ENCODE results near the gene KIAA1958.

The KIAA1958 gene

DNA sequence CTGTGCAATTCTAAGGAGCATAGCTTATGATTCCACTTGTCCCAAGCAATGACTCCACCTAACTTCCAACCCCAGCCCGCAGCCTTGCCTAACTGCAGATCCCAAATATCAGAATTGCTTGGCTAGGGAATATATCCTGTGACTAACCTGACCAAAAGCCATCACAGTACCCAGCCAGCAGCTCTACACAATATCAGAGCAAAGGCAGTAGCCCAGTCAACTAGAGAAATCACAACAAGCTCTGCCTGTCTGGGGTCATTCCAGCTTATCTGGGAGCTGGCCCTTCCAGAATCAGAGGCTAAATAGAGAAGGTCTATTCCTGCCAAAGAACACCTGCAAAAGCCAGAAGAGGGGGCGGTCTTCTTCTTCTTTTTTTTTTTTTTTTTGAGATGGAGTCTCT lies 9.3 kb upstream of the KIAA1958 start:
- no peak overlapping the region for H3K4me2 ChIP-seq (ENCODE audit: low read length)
- H3K9me3 ChIP-seq (ENCODE audit: insufficient read depth, low read length), result no peaks in the 10 kb centered on the region
- no peak overlapping the region for H3K9ac ChIP-seq (ENCODE audit: low read length)
- H3K36me3 ChIP-seq (replicated peaks; ENCODE audit: low read depth, low read length), result no peaks in the 10 kb centered on the region
- H2AFZ ChIP-seq (ENCODE audit: low read depth, low read length), result no peak overlapping the region
- H3K27me3 ChIP-seq (ENCODE audit: low read depth, low read length), result no peaks in the 10 kb centered on the region
- TF ChIP-seq EZH2phosphoT487 (IDR thresholded peaks at IDR 0.05; ENCODE audit: low read depth) (no peak), CTCF (IDR thresholded peaks at IDR 0.05; ENCODE audit: low read depth, low read length) (no peak)
- H3K27ac ChIP-seq (ENCODE audit: low read length), result no peak overlapping the region
- H3K79me2 ChIP-seq (ENCODE audit: low read length), result no peaks in the 10 kb centered on the region
- no peaks in the 10 kb centered on the region for H3K4me1 ChIP-seq (ENCODE audit: low read length)
- no peak overlapping the region for H3K4me3 ChIP-seq (ENCODE audit: low read length)
- no peaks in the 10 kb centered on the region for H4K20me1 ChIP-seq (ENCODE audit: insufficient read depth, low read length)

DNA sequence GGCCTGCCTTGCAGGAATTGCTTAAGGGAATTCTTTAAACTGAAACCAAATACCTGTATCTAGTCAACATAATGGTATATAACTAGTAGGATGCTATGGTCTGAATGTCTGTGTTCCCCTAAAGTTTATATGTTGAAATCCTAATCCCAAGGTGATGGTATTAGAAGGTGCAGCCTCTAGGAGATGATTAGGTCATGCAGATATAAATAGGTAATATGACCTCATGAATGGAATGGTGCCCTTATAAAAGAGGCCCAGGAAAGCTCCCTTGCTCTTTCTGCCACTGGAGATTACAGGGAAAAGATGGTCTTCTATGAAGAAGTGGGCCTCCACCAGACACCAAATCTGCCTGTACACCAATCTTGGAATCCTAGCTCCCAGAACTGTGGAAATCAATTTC lies 7.4 kb upstream of the KIAA1958 start:
- H3K36me3 ChIP-seq (replicated peaks; ENCODE audit: low read depth, low read length), result no peaks in the 10 kb centered on the region

DNA sequence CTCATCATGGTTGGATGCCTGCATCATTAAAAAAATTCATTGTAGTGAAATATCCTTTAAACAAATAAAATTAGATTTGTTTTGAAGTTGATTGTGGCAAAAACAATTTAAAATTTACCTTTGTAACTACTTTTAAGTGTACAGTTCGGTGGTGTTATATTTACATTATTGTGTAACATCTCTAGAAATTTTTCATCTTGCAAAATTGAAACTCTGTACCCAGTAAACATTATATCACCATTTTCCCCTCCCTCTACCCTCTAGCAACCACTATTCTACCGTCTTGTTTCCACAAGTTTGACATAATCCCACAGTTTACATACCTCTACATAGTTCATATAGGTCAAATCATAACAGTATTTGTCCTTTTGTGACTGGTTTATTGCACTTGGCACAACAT lies 2.0 kb upstream of the KIAA1958 start:
- Histone ChIP-seq H3K4me2 (ENCODE audit: low read length) (no peak overlapping the region), H4K20me1 (ENCODE audit: insufficient read depth, low read length) (0 out of 2 replicates have a peak, but pooled peaks cover 4% of the 10 kb centered on the region), H3K9ac (ENCODE audit: low read length) (no peak overlapping the region), H3K4me1 (ENCODE audit: low read length) (peaks cover 12% of the 10 kb centered on the region), H3K36me3 (replicated peaks; ENCODE audit: low read depth, low read length) (no peaks in the 10 kb centered on the region), H3K79me2 (ENCODE audit: low read length) (peaks cover 31% of the 10 kb centered on the region), H3K9me3 (ENCODE audit: insufficient read depth, low read length) (no peaks in the 10 kb centered on the region), H2AFZ (ENCODE audit: low read depth, low read length) (no peak overlapping the region), H3K4me3 (ENCODE audit: low read length) (no peak overlapping the region), H3K27ac (ENCODE audit: low read length) (no peak overlapping the region), H3K27me3 (ENCODE audit: low read depth, low read length) (no peaks in the 10 kb centered on the region)
- TF ChIP-seq CTCF (IDR thresholded peaks at IDR 0.05; ENCODE audit: low read depth, low read length), result no peak
- TF ChIP-seq EZH2phosphoT487 (IDR thresholded peaks at IDR 0.05; ENCODE audit: low read depth), result no peak

More for the DNA sequence above, 7.4 kb upstream of the KIAA1958 start:
- no peak overlapping the region for H2AFZ ChIP-seq (ENCODE audit: low read depth, low read length)
- H3K4me2 ChIP-seq (ENCODE audit: low read length), result no peak overlapping the region
- no peak overlapping the region for H3K9ac ChIP-seq (ENCODE audit: low read length)
- no peaks in the 10 kb centered on the region for H3K4me1 ChIP-seq (ENCODE audit: low read length)
- no peaks in the 10 kb centered on the region for H3K9me3 ChIP-seq (ENCODE audit: insufficient read depth, low read length)
- H3K79me2 ChIP-seq (ENCODE audit: low read length), result no peaks in the 10 kb centered on the region
- H3K4me3 ChIP-seq (ENCODE audit: low read length), result no peak overlapping the region
- H3K27me3 ChIP-seq (ENCODE audit: low read depth, low read length), result no peaks in the 10 kb centered on the region
- no peak for TF ChIP-seq EZH2phosphoT487 (IDR thresholded peaks at IDR 0.05; ENCODE audit: low read depth)
- TF ChIP-seq CTCF (IDR thresholded peaks at IDR 0.05; ENCODE audit: low read depth, low read length), result no peak
- no peaks in the 10 kb centered on the region for H4K20me1 ChIP-seq (ENCODE audit: insufficient read depth, low read length)
- no peak overlapping the region for H3K27ac ChIP-seq (ENCODE audit: low read length)

DNA sequence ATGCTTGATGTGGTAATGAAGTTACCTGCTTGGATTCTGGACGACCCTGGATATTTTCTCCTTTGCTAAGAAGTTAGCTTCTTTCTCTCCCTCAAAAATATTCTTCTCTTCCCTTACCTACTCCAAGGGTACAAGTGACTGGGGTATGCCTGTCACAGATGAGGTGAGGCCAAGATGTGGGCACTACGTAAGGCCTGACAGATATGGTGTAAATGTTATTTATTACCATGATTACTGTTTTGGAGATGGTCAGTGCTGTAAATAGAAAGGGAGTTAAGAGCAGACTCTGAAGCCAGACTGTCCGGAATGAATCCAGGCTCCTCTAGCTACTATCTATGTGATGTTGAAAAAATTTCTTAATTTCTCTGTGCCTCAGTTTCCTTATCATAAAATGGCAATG lies 1.1 kb upstream of the KIAA1958 start:
- 0 out of 2 replicates have a peak overlapping the region, but pooled peaks have one; percentile 66 for H2AFZ ChIP-seq (ENCODE audit: low read depth, low read length)
- no peaks in the 10 kb centered on the region for H3K27me3 ChIP-seq (ENCODE audit: low read depth, low read length)
- H3K9me3 ChIP-seq (ENCODE audit: insufficient read depth, low read length), result no peaks in the 10 kb centered on the region
- H4K20me1 ChIP-seq (ENCODE audit: insufficient read depth, low read length), result 0 out of 2 replicates have a peak, but pooled peaks cover 5% of the 10 kb centered on the region
- peak overlapping the region; percentile 75 for H3K9ac ChIP-seq (ENCODE audit: low read length)
- no peaks in the 10 kb centered on the region for H3K36me3 ChIP-seq (replicated peaks; ENCODE audit: low read depth, low read length)
- no peak overlapping the region for H3K27ac ChIP-seq (ENCODE audit: low read length)
- H3K4me2 ChIP-seq (ENCODE audit: low read length), result peak overlapping the region; percentile 79
- peaks cover 40% of the 10 kb centered on the region for H3K79me2 ChIP-seq (ENCODE audit: low read length)
- H3K4me1 ChIP-seq (ENCODE audit: low read length), result peaks cover 12% of the 10 kb centered on the region
- no peak for TF ChIP-seq CTCF (IDR thresholded peaks at IDR 0.05; ENCODE audit: low read depth, low read length)
- no peak for TF ChIP-seq EZH2phosphoT487 (IDR thresholded peaks at IDR 0.05; ENCODE audit: low read depth)
- H3K4me3 ChIP-seq (ENCODE audit: low read length), result peak overlapping the region; percentile 81

Measured in OCI-LY3 (cell line).